Uterus (tissue), 2 donors: Measurements from ENCODE around the gene C4orf50.

Experiments
- POLR2A ChIP-seq, 2 donors: fragments of 450-650 bp; IDR thresholded peaks; one replicate each; pipeline ENCODE4 v1.6.1; 2016; ENCODE audit warnings: antibody characterized with exemption in 2 of 2, mild to moderate bottlenecking in 1 of 2, moderate library complexity in 1 of 2
- TF ChIP-seq, protein P1 (sequence below), 4 experiments: fragments of 200-600 bp in 2 of 4; fragments of 450-650 bp in 2 of 4; sonication (generic) in 2 of 4; IDR thresholded peaks; one replicate each; pipeline ENCODE4 v1.5.1; 2016 to 2019; ENCODE audit warnings: antibody characterized with exemption in 4 of 4, mild to moderate bottlenecking in 2 of 4, moderate library complexity in 1 of 4

DNA sequence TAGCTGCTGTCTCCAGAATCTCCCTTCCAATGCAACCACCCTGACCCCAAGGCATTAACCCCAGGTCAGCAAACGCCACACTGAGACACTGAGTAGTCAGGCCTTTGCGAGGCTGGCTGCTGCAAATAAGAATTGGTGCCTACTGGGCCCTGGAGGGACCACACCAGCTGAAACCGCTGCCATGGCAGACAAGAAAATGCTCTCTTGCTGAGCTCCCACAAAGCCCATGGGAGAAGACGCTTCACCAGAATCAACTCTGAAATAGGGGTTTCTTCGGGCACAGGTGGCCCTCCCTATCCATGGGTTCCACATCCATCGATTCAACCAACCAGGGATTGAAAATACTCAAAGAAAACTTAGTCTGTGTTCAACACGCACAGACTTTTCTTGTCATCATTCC lies 98.7 kb downstream of the C4orf50 start:
- TF ChIP-seq, protein P1, sequence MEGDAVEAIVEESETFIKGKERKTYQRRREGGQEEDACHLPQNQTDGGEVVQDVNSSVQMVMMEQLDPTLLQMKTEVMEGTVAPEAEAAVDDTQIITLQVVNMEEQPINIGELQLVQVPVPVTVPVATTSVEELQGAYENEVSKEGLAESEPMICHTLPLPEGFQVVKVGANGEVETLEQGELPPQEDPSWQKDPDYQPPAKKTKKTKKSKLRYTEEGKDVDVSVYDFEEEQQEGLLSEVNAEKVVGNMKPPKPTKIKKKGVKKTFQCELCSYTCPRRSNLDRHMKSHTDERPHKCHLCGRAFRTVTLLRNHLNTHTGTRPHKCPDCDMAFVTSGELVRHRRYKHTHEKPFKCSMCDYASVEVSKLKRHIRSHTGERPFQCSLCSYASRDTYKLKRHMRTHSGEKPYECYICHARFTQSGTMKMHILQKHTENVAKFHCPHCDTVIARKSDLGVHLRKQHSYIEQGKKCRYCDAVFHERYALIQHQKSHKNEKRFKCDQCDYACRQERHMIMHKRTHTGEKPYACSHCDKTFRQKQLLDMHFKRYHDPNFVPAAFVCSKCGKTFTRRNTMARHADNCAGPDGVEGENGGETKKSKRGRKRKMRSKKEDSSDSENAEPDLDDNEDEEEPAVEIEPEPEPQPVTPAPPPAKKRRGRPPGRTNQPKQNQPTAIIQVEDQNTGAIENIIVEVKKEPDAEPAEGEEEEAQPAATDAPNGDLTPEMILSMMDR (IDR thresholded peaks at IDR 0.05), result no peak
- TF ChIP-seq POLR2A (IDR thresholded peaks at IDR 0.05), result no peak
